Measurements from ENCODE around the gene OCIAD2.

DNA sequence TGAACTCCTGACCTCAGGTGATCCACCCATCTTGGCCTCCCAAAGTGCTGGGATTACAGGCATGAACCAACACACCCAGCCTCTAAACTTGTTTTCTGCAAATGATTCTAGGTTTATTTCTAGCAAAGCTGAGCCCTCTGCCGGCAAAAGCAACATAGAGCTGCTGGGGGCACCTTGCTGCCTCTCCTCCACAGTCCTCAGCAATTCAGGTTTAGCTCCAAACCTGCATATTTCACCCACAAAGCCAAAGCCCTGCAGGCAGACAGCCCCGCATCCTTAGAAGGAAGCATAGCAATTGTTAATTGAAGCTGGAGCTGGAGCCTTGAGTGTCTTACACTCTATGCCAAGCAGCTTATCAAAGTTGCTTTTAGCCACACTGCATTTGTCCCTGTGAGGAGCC lies 24.9 kb upstream of the OCIAD2 start:
- TF ChIP-seq, protein P1, sequence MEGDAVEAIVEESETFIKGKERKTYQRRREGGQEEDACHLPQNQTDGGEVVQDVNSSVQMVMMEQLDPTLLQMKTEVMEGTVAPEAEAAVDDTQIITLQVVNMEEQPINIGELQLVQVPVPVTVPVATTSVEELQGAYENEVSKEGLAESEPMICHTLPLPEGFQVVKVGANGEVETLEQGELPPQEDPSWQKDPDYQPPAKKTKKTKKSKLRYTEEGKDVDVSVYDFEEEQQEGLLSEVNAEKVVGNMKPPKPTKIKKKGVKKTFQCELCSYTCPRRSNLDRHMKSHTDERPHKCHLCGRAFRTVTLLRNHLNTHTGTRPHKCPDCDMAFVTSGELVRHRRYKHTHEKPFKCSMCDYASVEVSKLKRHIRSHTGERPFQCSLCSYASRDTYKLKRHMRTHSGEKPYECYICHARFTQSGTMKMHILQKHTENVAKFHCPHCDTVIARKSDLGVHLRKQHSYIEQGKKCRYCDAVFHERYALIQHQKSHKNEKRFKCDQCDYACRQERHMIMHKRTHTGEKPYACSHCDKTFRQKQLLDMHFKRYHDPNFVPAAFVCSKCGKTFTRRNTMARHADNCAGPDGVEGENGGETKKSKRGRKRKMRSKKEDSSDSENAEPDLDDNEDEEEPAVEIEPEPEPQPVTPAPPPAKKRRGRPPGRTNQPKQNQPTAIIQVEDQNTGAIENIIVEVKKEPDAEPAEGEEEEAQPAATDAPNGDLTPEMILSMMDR (IDR thresholded peaks at IDR 0.05; ENCODE audit: poor library complexity): no peak
- no peak for TF ChIP-seq EZH2phosphoT487 (IDR thresholded peaks at IDR 0.05; ENCODE audit: low read depth, severe bottlenecking, unreplicated experiment)
